ENCODE results near the gene UNC5C. TPM values are rescaled to one million over a fixed set of nuclear protein-coding genes. Genes with fewer than 3 reads are reported as not detected.

The UNC5C gene
- total and polyA plus RNA-seq, 2 experiments from 2014 or later = 3.5 to 16.0 TPM

DNA sequence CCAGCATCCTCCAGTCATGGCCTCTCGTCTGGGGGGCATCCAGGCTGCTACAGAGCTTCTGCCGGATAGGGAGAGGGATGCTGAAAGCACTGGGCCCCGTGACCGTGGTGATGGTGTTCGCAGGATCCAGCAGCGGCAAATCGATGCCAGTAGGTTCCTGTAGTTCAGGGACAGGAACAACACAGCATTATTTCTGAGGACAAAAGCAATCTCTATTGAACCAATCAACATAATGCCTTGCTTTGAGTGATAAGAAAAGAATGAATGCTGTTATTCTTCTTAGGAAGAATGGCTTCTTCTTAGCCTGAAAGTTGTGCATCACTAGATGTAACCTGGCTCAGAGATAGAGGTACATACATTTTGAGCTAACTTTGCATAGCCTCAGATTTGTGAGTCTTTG, 378.6 kb downstream of the UNC5C start:
- Histone ChIP-seq H3K4me1 (ENCODE audit: insufficient read depth) (no peaks in the 10 kb centered on the region), H3K27me3 (no peaks in the 10 kb centered on the region), H3K79me2 (no peaks in the 10 kb centered on the region), H3K4me3 (no peak overlapping the region), H4K20me1 (ENCODE audit: insufficient read depth, poor library complexity, severe bottlenecking) (no peaks in the 10 kb centered on the region), H2AFZ (no peak overlapping the region), H3K27ac (no peak overlapping the region), H3K9me3 (ENCODE audit: low read depth) (no peaks in the 10 kb centered on the region), H3K4me2 (no peak overlapping the region), H3K9me2 (replicated peaks; ENCODE audit: insufficient read depth) (no peaks in the 10 kb centered on the region), H3K36me3 (replicated peaks; ENCODE audit: insufficient read depth, low read depth) (no peaks in the 10 kb centered on the region)
- no peak for TF ChIP-seq CTCF (IDR thresholded peaks at IDR 0.05; ENCODE audit: poor library complexity)
- TF ChIP-seq EZH2phosphoT487 (IDR thresholded peaks at IDR 0.05; ENCODE audit: low read depth, severe bottlenecking, unreplicated experiment) = no peak
- TF ChIP-seq EZH2 (IDR thresholded peaks at IDR 0.05; ENCODE audit: borderline replicate concordance) = no peak
- 90% methylated on average over 7 of the region's 7 CpGs for WGBS (ENCODE audit: low lambda C conversion rate, missing lambda C conversion rate)
- DNase-seq (ENCODE audit: low spot score) = no peak

- TF ChIP-seq CTCF (IDR thresholded peaks at IDR 0.05; ENCODE audit: poor library complexity) (no peak), EZH2phosphoT487 (IDR thresholded peaks at IDR 0.05; ENCODE audit: low read depth, severe bottlenecking, unreplicated experiment) (no peak), EZH2 (IDR thresholded peaks at IDR 0.05; ENCODE audit: borderline replicate concordance) (no peak)
- Histone ChIP-seq H3K4me3 (no peak overlapping the region), H4K20me1 (ENCODE audit: insufficient read depth, poor library complexity, severe bottlenecking) (no peaks in the 10 kb centered on the region), H3K9me3 (ENCODE audit: low read depth) (no peaks in the 10 kb centered on the region), H3K79me2 (no peaks in the 10 kb centered on the region), H3K36me3 (replicated peaks; ENCODE audit: insufficient read depth, low read depth) (no peaks in the 10 kb centered on the region), H3K27me3 (no peaks in the 10 kb centered on the region), H3K4me1 (ENCODE audit: insufficient read depth) (no peaks in the 10 kb centered on the region), H2AFZ (no peak overlapping the region), H3K27ac (no peak overlapping the region), H3K4me2 (no peak overlapping the region), H3K9me2 (replicated peaks; ENCODE audit: insufficient read depth) (no peaks in the 10 kb centered on the region)
- no peak for DNase-seq (ENCODE audit: low spot score)
- 84% methylated on average over 7 of the region's 7 CpGs for WGBS (ENCODE audit: low lambda C conversion rate, missing lambda C conversion rate)
These were observed 381.0 kb downstream of the UNC5C start for GRCh38 chr4:95167805-95168204.

DNA sequence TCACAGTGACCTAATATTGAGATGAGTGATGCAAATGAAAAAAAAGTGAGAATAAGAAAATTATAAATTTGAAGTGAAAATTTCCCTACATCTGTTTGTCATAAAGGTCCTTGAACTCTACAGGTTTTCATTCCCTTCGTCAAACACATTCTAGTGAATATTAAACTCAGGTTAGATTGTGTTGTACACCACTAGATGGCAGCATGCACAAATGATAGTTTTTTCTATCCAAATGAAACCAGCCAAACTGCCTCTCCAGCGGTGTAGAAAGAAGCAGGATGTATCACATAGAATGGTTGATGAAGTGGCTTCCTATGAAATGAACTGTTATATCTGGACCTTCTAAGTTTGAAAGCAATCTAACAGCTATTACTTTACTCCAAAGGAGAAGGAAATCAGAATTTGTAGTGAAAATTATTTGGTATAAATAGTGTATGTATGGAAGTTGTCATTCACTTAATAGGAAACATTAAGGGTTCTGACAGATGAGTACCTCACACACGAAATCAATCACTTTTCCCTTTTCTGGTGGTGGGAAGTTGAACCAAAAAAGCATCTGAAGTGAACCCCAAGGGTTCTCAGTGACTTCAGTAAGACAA, 382.7 kb downstream of the UNC5C start:
- Histone ChIP-seq H3K79me2 (no peaks in the 10 kb centered on the region), H3K4me1 (ENCODE audit: insufficient read depth) (no peaks in the 10 kb centered on the region), H3K27me3 (no peaks in the 10 kb centered on the region), H4K20me1 (ENCODE audit: insufficient read depth, poor library complexity, severe bottlenecking) (no peaks in the 10 kb centered on the region), H3K4me3 (no peak overlapping the region), H3K4me2 (no peak overlapping the region), H3K36me3 (replicated peaks; ENCODE audit: insufficient read depth, low read depth) (no peaks in the 10 kb centered on the region), H3K27ac (no peak overlapping the region), H3K9me3 (ENCODE audit: low read depth) (no peaks in the 10 kb centered on the region), H2AFZ (no peak overlapping the region), H3K9me2 (replicated peaks; ENCODE audit: insufficient read depth) (no peaks in the 10 kb centered on the region)
- peak; percentile 87 for DNase-seq (ENCODE audit: low spot score)
- TF ChIP-seq EZH2 (IDR thresholded peaks at IDR 0.05; ENCODE audit: borderline replicate concordance) = no peak
- no peak for TF ChIP-seq EZH2phosphoT487 (IDR thresholded peaks at IDR 0.05; ENCODE audit: low read depth, severe bottlenecking, unreplicated experiment)
- TF ChIP-seq CTCF (IDR thresholded peaks at IDR 0.05; ENCODE audit: poor library complexity) = peak; percentile 77
- WGBS (ENCODE audit: low lambda C conversion rate, missing lambda C conversion rate) = 19% methylated on average over 3 of the region's 3 CpGs

Measured in hepatocyte (in vitro differentiated cells).